Pancreas (tissue), 10 donors: ENCODE data around the gene CSMD2. TPM values are rescaled to one million over a fixed set of nuclear protein-coding genes. Genes with fewer than 3 reads are reported as not detected.

Source experiments
- ATAC-seq, 4 donors: fragments of 200-7000 bp; cut with Tn5 transposase; one replicate each; pipeline versions ENCODE4 v1.8.0 to v1.9.1; 2020; ENCODE audit warnings: mild to moderate bottlenecking in 4 of 4, moderate library complexity in 4 of 4
- DNase-seq, 6 donors: peaks; one replicate each; pipeline ENCODE4 v3.0.0-alpha.2; 2020
- FAIRE-seq: peaks from 2 replicates; lab custom pipeline; 2012; peaks lifted over from hg19 to GRCh38; lab: Jason Lieb, UNC
- H3K27ac ChIP-seq, 4 donors: fragments of 200-600 bp; sonication (generic); 1 replicate in 3 of 4; 2 replicates in 1 of 4; pipeline versions ENCODE4 v1.5.0 to v1.8.0; 2020
- H3K27me3 ChIP-seq, 4 donors: fragments of 200-600 bp; one replicate each; pipeline ENCODE4 v1.8.0; 2021
- H3K36me3 ChIP-seq, 3 donors: fragments of 200-600 bp; sonication (generic) in 1 of 3; one replicate each; pipeline versions ENCODE4 v1.5.0 to v1.8.0; 2020 to 2021
- H3K4me1 ChIP-seq, 3 donors: fragments of 200-600 bp; one replicate each; pipeline ENCODE4 v1.8.0; 2021
- H3K4me3 ChIP-seq, 4 donors: fragments of 200-600 bp; sonication (generic) in 2 of 4; one replicate each; pipeline versions ENCODE4 v1.5.0 to v1.8.0; 2020 to 2021
- H3K9me3 ChIP-seq, 4 donors: fragments of 200-600 bp; one replicate each; pipeline ENCODE4 v1.8.0; 2021
- WGBS, 2 donors: extraction: QIAGEN DNeasy Blood & Tissue Kit; methylation state at CpG; one replicate each; pipeline ENCODE4 v1.1.7; 2013; 5-methylcytosine and 5-hydroxymethylcytosine counted together
- intact Hi-C, 3 donors: fragments of 100-400 bp; cut with DNase I; formaldehyde crosslinking; loops; one replicate each; pipeline versions ENCODE4 v1.11.1 to v1.14.2; 2022
- polyA plus RNA-seq, 2 donors: library from polyadenylated mRNA; stranded (reverse); fragments of 200-250 nt; gene quantifications; one replicate each; pipeline ENCODE4 v1.2.3, GENCODE V29; 2013
- total RNA-seq, 6 donors: library from RNA; stranded (reverse); fragmentation: NEBNext Ultra II Directional in 4 of 6; extraction: Animal tissue kit (Norgen Biotek cat#: 25700) in 4 of 6; gene quantifications; one replicate each; pipeline versions ENCODE4 v1.2.1 to v1.2.4, GENCODE V29; 2021 to 2023
- TF ChIP-seq, protein P1 (sequence below), 4 donors: fragments of 200-600 bp; sonication (generic) in 3 of 4; IDR thresholded peaks; one replicate each; pipeline versions ENCODE4 v1.5.0 to v1.8.0; 2021; ENCODE audit warnings: antibody characterized with exemption in 4 of 4
- donor health status: healthy with polysubstance abuse.
- donor health status: DM: no; HTN: no; CAD: no; lungs with moderate emphysema.
- donor health status: DM: no; HTN: no; CAD: no.
- donor health status: control.
- donor health status: control.
- donor health status: Bipolar disorder and iron deficiency.
- donor health status: DM: yes; HTN: yes; CAD: no.
- donor health status: DM: no; HTN: no; CAD: no.
- donor health status: DM: no; HTN: no; CAD: no.
- donor health status: DM: yes; HTN: yes; CAD: no.

CSMD2 gene
- total and polyA plus RNA-seq, 8 donors: 0.04 to 2.0 (median 0.36) TPM

DNA sequence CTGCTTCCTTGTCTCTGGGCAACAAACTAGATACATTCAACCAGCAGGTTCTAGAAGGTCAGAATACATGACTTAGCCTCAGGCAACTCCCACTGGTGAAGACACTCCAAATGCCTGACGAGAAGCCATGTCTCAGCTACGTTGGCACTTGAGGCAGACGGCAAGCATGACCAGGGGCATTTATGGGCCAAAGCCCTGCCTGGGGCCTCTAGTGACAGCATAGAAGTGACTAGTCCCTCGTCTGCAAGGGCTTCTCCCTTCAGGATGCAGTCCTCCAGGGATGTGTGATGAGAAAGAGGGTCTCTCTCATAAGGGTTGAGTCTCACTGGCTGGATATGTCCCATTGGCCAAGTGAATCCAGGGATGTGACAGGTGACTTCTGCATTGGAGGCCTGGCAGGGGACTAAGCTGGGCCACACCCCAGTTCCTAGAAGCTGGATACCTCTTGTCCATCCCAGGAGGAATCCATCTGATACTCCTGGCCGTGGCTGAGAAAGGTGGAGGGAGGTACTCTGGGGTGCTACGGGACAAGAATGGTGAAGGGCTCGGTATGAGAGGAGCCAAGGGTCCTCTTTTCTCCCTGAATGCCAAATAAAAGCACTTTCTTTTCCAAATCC is 449.7 kb downstream of the CSMD2 start:
- H3K9me3 ChIP-seq: no peaks in the 10 kb centered on the region
- no peak overlapping the region for H3K4me3 ChIP-seq
- no peak overlapping the region for H3K27ac ChIP-seq
- intact Hi-C loops: no loop called here
- 74 to 79% methylated on average over 7 of the region's 7 CpGs for WGBS, 2 donors
- H3K36me3 ChIP-seq: no peaks in the 10 kb centered on the region
- peaks cover 0 to 3% (median 0%) of the 10 kb centered on the region in 4 donors for H3K27me3 ChIP-seq
- ATAC-seq: no peak
- TF ChIP-seq, protein P1, sequence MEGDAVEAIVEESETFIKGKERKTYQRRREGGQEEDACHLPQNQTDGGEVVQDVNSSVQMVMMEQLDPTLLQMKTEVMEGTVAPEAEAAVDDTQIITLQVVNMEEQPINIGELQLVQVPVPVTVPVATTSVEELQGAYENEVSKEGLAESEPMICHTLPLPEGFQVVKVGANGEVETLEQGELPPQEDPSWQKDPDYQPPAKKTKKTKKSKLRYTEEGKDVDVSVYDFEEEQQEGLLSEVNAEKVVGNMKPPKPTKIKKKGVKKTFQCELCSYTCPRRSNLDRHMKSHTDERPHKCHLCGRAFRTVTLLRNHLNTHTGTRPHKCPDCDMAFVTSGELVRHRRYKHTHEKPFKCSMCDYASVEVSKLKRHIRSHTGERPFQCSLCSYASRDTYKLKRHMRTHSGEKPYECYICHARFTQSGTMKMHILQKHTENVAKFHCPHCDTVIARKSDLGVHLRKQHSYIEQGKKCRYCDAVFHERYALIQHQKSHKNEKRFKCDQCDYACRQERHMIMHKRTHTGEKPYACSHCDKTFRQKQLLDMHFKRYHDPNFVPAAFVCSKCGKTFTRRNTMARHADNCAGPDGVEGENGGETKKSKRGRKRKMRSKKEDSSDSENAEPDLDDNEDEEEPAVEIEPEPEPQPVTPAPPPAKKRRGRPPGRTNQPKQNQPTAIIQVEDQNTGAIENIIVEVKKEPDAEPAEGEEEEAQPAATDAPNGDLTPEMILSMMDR (IDR thresholded peaks at IDR 0.05): no peak
- no peak for FAIRE-seq
- H3K4me1 ChIP-seq: no peaks in the 10 kb centered on the region
- DNase-seq: no peak

DNA sequence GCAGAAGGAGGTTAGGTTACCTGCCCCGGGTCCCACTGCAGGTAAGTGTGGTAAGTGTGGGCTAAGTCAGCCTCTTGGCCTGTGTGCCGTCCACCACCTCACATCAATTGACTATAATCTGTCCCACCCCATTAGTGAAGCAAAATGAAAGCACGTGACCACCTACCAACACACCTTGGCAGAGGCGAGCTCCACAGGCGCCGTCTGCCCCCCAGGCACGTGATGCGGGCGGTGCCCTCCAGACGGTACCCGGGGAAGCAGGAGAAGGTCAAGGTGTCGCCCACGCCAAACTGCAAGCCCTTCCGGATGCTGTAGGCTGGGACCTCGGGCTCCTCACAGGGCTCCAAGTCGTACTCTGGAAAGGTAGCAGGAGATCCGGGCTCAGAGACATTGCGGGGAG is 450.6 kb downstream of the CSMD2 start:
- FAIRE-seq (no peak), ATAC-seq (no peak), DNase-seq (no peak)
- no peaks in the 10 kb centered on the region for H3K9me3 ChIP-seq
- 74 to 84% methylated on average over 18 of the region's 18 CpGs for WGBS, 2 donors
- H3K4me3 ChIP-seq: no peak overlapping the region
- H3K36me3 ChIP-seq: no peaks in the 10 kb centered on the region
- no peak overlapping the region for H3K27ac ChIP-seq
- H3K27me3 ChIP-seq: peaks cover 0 to 3% (median 0%) of the 10 kb centered on the region in 4 donors
- intact Hi-C loops: no loop called here
- TF ChIP-seq, protein P1 (IDR thresholded peaks at IDR 0.05): no peak
- no peaks in the 10 kb centered on the region for H3K4me1 ChIP-seq

DNA sequence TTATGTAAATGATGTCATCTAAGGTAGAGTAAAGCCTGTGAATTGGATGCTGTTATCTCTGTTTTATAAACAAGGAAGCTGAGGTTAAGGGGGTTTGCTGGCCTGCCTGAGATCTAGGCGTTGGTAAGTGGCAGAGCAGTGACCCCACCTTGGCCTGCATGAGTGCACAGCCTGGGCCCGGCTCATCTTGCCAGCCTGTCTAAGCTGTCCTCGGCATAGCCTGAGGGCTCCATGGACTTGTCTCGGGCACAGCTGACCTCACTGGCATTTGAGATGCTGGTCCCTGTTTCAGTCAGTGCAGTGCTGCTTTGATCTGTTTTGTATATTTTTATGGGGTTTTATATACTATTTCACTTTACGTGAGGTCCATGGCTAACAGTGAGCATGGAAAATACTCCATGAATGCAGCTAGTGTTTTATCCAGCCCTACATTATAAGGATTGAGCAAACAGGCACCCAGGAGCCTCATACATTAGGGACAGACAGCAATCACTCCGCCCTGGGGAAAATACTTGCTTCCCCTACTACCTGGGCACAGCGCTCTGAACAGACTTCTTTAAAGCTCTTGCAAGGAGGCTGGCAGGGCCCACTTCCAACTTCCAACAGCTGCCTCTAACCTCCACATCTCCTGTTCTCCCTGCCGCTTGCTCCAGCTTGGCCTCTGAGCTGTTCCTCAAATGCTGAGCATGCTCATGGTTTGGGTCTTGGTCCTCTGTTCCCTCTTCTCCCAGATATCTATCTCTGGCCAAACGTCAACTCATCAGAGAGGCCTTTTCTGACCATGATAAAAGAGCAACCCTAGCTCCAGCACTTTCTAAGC is 451.8 kb downstream of the CSMD2 start:
- Histone ChIP-seq H3K9me3 (no peaks in the 10 kb centered on the region), H3K27me3 (no peaks in the 10 kb centered on the region), H3K4me1 (no peaks in the 10 kb centered on the region), H3K27ac (no peak overlapping the region), H3K36me3 (no peaks in the 10 kb centered on the region), H3K4me3 (no peak overlapping the region)
- TF ChIP-seq, protein P1 (IDR thresholded peaks at IDR 0.05): no peak
- no peak for DNase-seq
- ATAC-seq: no peak
- no peak for FAIRE-seq
- intact Hi-C loops: no loop called here
- WGBS, 2 donors: 66 to 69% methylated on average over 9 of the region's 9 CpGs

DNA sequence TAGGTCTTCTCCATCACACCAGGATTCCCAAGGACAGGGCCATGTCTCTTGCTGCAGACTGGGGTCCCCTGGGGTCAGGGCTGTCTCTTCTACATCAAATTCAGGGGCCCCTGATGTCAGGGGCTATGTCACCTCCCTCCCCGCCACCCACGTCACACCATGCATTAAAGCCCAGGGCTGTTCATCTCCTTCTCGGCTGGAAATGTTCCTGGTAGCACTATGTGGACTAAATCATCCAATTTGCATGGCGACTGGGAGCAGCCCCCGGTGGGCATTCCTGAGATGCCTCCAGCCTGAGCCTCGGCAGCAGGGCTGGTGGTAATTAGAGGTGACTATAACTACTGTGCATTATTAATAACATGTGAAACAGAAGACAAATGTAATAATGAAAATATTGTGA is 452.8 kb downstream of the CSMD2 start:
- ATAC-seq (no peak), DNase-seq (no peak), FAIRE-seq (no peak)
- Histone ChIP-seq H3K36me3 (no peaks in the 10 kb centered on the region), H3K9me3 (no peaks in the 10 kb centered on the region), H3K4me1 (no peaks in the 10 kb centered on the region), H3K27me3 (no peaks in the 10 kb centered on the region), H3K27ac (no peak overlapping the region), H3K4me3 (no peak overlapping the region)
- 45 to 46% methylated on average over 6 of the region's 6 CpGs for WGBS, 2 donors
- TF ChIP-seq, protein P1 (IDR thresholded peaks at IDR 0.05): no peak
- intact Hi-C loops: no loop called here

DNA sequence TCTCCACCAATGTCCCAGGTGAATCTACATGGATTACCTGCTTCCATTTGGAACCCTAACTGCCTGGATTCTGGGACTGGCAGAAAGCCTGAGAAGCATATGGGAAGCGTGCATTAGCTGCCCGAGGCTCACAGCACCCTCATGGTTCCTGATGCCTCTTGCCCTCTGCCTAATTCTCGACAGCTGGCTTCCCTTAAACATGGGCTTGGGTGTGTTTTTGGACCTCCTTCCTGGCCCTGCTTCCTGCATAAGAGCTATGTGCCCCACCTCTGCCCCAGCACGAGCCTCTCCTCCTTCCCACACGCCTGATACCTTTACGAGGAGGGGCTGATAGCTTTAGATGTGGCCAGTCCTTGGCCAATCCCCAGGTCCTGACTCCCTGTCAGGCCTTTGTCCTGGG is 453.5 kb downstream of the CSMD2 start:
- TF ChIP-seq, protein P1 (IDR thresholded peaks at IDR 0.05): no peak
- H3K27ac ChIP-seq: no peak overlapping the region
- H3K4me1 ChIP-seq: no peaks in the 10 kb centered on the region
- H3K4me3 ChIP-seq: no peak overlapping the region
- WGBS, 2 donors: 43 to 53% methylated on average over 6 of the region's 6 CpGs
- H3K36me3 ChIP-seq: no peaks in the 10 kb centered on the region
- DNase-seq: no peak
- FAIRE-seq: no peak
- ATAC-seq: no peak
- H3K27me3 ChIP-seq: no peaks in the 10 kb centered on the region
- intact Hi-C loops: no loop called here
- H3K9me3 ChIP-seq: no peaks in the 10 kb centered on the region
